H1 (cell line): ENCODE data around the gene ABI2. TPM values are rescaled to one million over a fixed set of nuclear protein-coding genes. Genes with fewer than 3 reads are reported as not detected.

ENCODE experiments used
- CTCF ChIA-PET: fragments of 300-600 bp; sonication (Branson Sonifier 250); formaldehyde crosslinking; loops from one replicate; lab custom pipeline; 2021; ENCODE audit not compliant: partially characterized antibody; lab: Charles Lee
- POLR2A ChIA-PET: fragments of 300-600 bp; sonication (Branson Sonifier 250); formaldehyde crosslinking; loops from one replicate; lab custom pipeline; 2021; ENCODE audit warnings: inconsistent platforms; ENCODE audit not compliant: partially characterized antibody; lab: Charles Lee
- DNase-seq, 2 experiments: peaks; one replicate each; pipeline versions ENCODE4 v3.0.0 to v3.0.0-alpha.2; 2010 to 2022; ENCODE audit warnings: low spot score in 2 of 2, low read depth in 1 of 2, mixed read lengths in 1 of 2
- FAIRE-seq: peaks from 2 replicates; lab custom pipeline; 2011; peaks lifted over from hg19 to GRCh38; lab: Jason Lieb, UNC
- H2AFZ ChIP-seq: 2 replicates; pipeline ENCODE4 v1.8.1; 2012; ENCODE audit warnings: low read length, inconsistent platforms
- H2AK5ac ChIP-seq: 2 replicates; pipeline ENCODE4 v1.6.1; 2013; ENCODE audit warnings: low read depth, low read length
- H2BK120ac ChIP-seq: replicated peaks from 2 replicates; pipeline ENCODE3; 2013; ENCODE audit warnings: low read depth, low read length, inconsistent platforms
- H2BK12ac ChIP-seq: 2 replicates; pipeline ENCODE4 v1.6.1; 2013; ENCODE audit warnings: low read depth, low read length
- H2BK15ac ChIP-seq: 2 replicates; pipeline ENCODE4 v1.6.1; 2013; ENCODE audit warnings: low read length
- H2BK20ac ChIP-seq: 2 replicates; pipeline ENCODE4 v1.6.1; 2013; ENCODE audit warnings: low read length
- H2BK5ac ChIP-seq: 2 replicates; pipeline ENCODE4 v1.6.1; 2013; ENCODE audit warnings: low read depth, low read length
- H3K14ac ChIP-seq: 2 replicates; pipeline ENCODE4 v1.6.1; 2013; ENCODE audit warnings: inconsistent platforms; ENCODE audit not compliant: insufficient read length
- H3K18ac ChIP-seq: 2 replicates; pipeline ENCODE4 v1.6.1; 2013; ENCODE audit warnings: low read length; ENCODE audit errors: extremely low read depth
- H3K23ac ChIP-seq: 2 replicates; pipeline ENCODE4 v1.6.1; 2013; ENCODE audit warnings: inconsistent platforms; ENCODE audit not compliant: insufficient read length
- H3K23me2 ChIP-seq: 2 replicates; pipeline ENCODE4 v1.6.1; 2013; ENCODE audit warnings: low read depth, low read length
- H3K27ac ChIP-seq: 2 replicates; pipeline ENCODE4 v1.6.1; 2011; ENCODE audit warnings: low read depth, low read length, inconsistent platforms
- H3K27me3 ChIP-seq, 4 experiments: replicated peaks in 1 of 4; 1 replicate in 1 of 4; 2 replicates in 3 of 4; pipeline versions ENCODE4 v1.6.1 to v1.8.1; 2011 to 2013; ENCODE audit warnings: low read length in 3 of 4, mild to moderate bottlenecking in 3 of 4, inconsistent platforms in 2 of 4, mixed read lengths in 2 of 4, moderate library complexity in 1 of 4; ENCODE audit not compliant: control insufficient read depth in 3 of 4, insufficient read depth in 3 of 4; ENCODE audit errors: extremely low read depth in 1 of 4
- H3K36me3 ChIP-seq, 4 experiments: 2 replicates each; pipeline versions ENCODE4 v1.6.1 to v1.8.1; 2011 to 2013; ENCODE audit warnings: mild to moderate bottlenecking in 4 of 4, low read length in 3 of 4, moderate library complexity in 2 of 4, control low read depth in 1 of 4, inconsistent platforms in 1 of 4; ENCODE audit not compliant: insufficient read depth in 4 of 4, control insufficient read depth in 2 of 4
- H3K4ac ChIP-seq: replicated peaks from 2 replicates; pipeline ENCODE3; 2013; ENCODE audit warnings: low read length, low read depth, mixed read lengths, inconsistent platforms; ENCODE audit not compliant: insufficient read length
- H3K4me1 ChIP-seq, 4 experiments: replicated peaks in 1 of 4; 1 replicate in 1 of 4; 2 replicates in 3 of 4; pipeline versions ENCODE4 v1.6.1 to v1.8.1; 2011 to 2013; ENCODE audit warnings: low read length in 3 of 4, inconsistent platforms in 2 of 4, mixed read lengths in 1 of 4; ENCODE audit not compliant: insufficient read depth in 4 of 4, control insufficient read depth in 3 of 4
- H3K4me2 ChIP-seq, 2 experiments: 2 replicates each; pipeline versions ENCODE4 v1.6.1 to v1.8.1; 2011 to 2013; ENCODE audit warnings: low read depth in 2 of 2, low read length in 2 of 2, control low read depth in 1 of 2, inconsistent platforms in 1 of 2, mild to moderate bottlenecking in 1 of 2; ENCODE audit not compliant: insufficient read depth in 1 of 2
- H3K4me3 ChIP-seq, 4 experiments: fragments of 200-600, 300-600 bp in 1 of 4; sonication (generic), shearing (Covaris generic), sonication (Bioruptor Twin) in 1 of 4; 2 replicates each; pipeline versions ENCODE4 v1.5.1 to v1.8.1; 2011 to 2016; ENCODE audit warnings: low read length in 4 of 4, low read depth in 3 of 4, control low read depth in 2 of 4, inconsistent platforms in 2 of 4, mild to moderate bottlenecking in 2 of 4, mixed read lengths in 1 of 4, moderate library complexity in 1 of 4; ENCODE audit not compliant: insufficient read depth in 2 of 4; ENCODE audit errors: extremely low read depth in 1 of 4
- H3K56ac ChIP-seq: replicated peaks from 2 replicates; pipeline ENCODE3; 2013; ENCODE audit warnings: low read depth, mild to moderate bottlenecking, mixed read lengths, low read length, inconsistent platforms; ENCODE audit not compliant: insufficient read length
- H3K79me1 ChIP-seq: 2 replicates; pipeline ENCODE4 v1.6.1; 2013; ENCODE audit warnings: low read depth, low read length, control low read depth
- H3K79me2 ChIP-seq, 2 experiments: 2 replicates each; pipeline versions ENCODE4 v1.6.1 to v1.8.1; 2012 to 2013; ENCODE audit warnings: low read length in 2 of 2, mild to moderate bottlenecking in 2 of 2, inconsistent platforms in 1 of 2; ENCODE audit not compliant: insufficient read depth in 2 of 2, control insufficient read depth in 1 of 2
- H3K9ac ChIP-seq, 4 experiments: replicated peaks in 1 of 4; 1 replicate in 1 of 4; 2 replicates in 3 of 4; pipeline versions ENCODE4 v1.6.1 to v1.8.1; 2011 to 2013; ENCODE audit warnings: low read depth in 3 of 4, low read length in 3 of 4, control low read depth in 2 of 4, mild to moderate bottlenecking in 2 of 4, moderate library complexity in 2 of 4, inconsistent platforms in 1 of 4; ENCODE audit errors: extremely low read depth in 1 of 4
- H3K9me3 ChIP-seq, 2 experiments: 2 replicates each; pipeline versions ENCODE4 v1.6.1 to v1.8.1; 2012 to 2013; ENCODE audit warnings: mild to moderate bottlenecking in 2 of 2, moderate library complexity in 2 of 2, control low read depth in 1 of 2, inconsistent platforms in 1 of 2, low read depth in 1 of 2, low read length in 1 of 2, mixed read lengths in 1 of 2; ENCODE audit not compliant: insufficient read depth in 2 of 2
- H4K20me1 ChIP-seq, 2 experiments: replicated peaks in 1 of 2; 2 replicates each; pipeline versions ENCODE3 to v1.8.1; 2011 to 2013; ENCODE audit warnings: inconsistent platforms in 2 of 2, low read length in 2 of 2, mild to moderate bottlenecking in 1 of 2; ENCODE audit not compliant: insufficient read depth in 2 of 2, control insufficient read depth in 1 of 2
- H4K5ac ChIP-seq: 2 replicates; pipeline ENCODE4 v1.6.1; 2013; ENCODE audit warnings: low read length, low read depth, mixed read lengths, inconsistent platforms; ENCODE audit not compliant: insufficient read length
- H4K8ac ChIP-seq: 2 replicates; pipeline ENCODE4 v1.8.0; 2013; ENCODE audit warnings: mild to moderate bottlenecking, moderate library complexity, low read length, inconsistent platforms; ENCODE audit not compliant: insufficient read depth; ENCODE audit errors: extremely low read depth
- H4K91ac ChIP-seq: replicated peaks from 2 replicates; pipeline ENCODE3; 2013; ENCODE audit warnings: low read length, mixed read lengths, inconsistent platforms; ENCODE audit not compliant: insufficient read length
- CEBPB ChIP-seq: IDR thresholded peaks from 2 replicates; pipeline ENCODE4 v1.6.1; 2012; ENCODE audit warnings: low read depth, low read length
- TAF7 ChIP-seq: optimal IDR thresholded peaks from 2 replicates; pipeline ENCODE3; 2011; ENCODE audit warnings: low read depth, mild to moderate bottlenecking, inconsistent platforms, low read length, moderate library complexity, borderline replicate concordance
- WGBS, 2 experiments: shearing (Covaris generic) in 1 of 2; methylation state at CpG; one replicate each; pipeline versions ENCODE4 v1.1.6 to v1.1.7; 2013 to 2015; ENCODE audit warnings: low lambda C conversion rate in 2 of 2, mixed read lengths in 2 of 2, inconsistent platforms in 1 of 2, low coverage in 1 of 2, missing lambda C conversion rate in 1 of 2; ENCODE audit not compliant: insufficient replicate concordance in 2 of 2, insufficient coverage in 1 of 2, insufficient read length in 1 of 2; ENCODE audit errors: extremely low coverage in 1 of 2, missing lambda C conversion rate in 1 of 2; 5-methylcytosine and 5-hydroxymethylcytosine counted together
- polyA plus RNA-seq, 7 experiments: library from polyadenylated mRNA; depleted of rRNA in 3 of 7; stranded (reverse) in 5 of 7; unstranded in 2 of 7; fragments of >200 nt in 5 of 7; fragments of 200-250 nt in 2 of 7; gene quantifications; 1 replicate in 5 of 7; 2 replicates in 1 of 7; 4 replicates in 1 of 7; pipeline versions ENCODE4 v1.2.1 to v1.2.3, GENCODE V29; 2011 to 2013; ENCODE audit warnings: missing spikeins in 2 of 7, mixed read lengths in 2 of 7
- total RNA-seq: library from RNA; stranded (reverse); fragmentation: NEBNext Ultra II Directional; extraction: Animal tissue kit (Norgen Biotek cat#: 25700); gene quantifications from 2 replicates; pipeline ENCODE4 v1.2.1, GENCODE V29; 2021

Gene ABI2
- total and polyA plus RNA-seq, 2 of the 8 experiments (the other 6 are each of a cell fraction or from before 2014, with no cell fraction given): 62.3 to 118 TPM

- Histone ChIP-seq H3K4ac (no peak overlapping the region), H2BK15ac (no peak overlapping the region), H2AK5ac (no peak overlapping the region), H3K23ac (no peak overlapping the region), H4K8ac (no peak overlapping the region), H4K20me1 (no peaks in the 10 kb centered on the region), H3K4me1 (no peaks in the 10 kb centered on the region), H3K27ac (no peak overlapping the region), H2BK120ac (no peak overlapping the region), H3K79me1 (no peaks in the 10 kb centered on the region), H3K14ac (no peak overlapping the region), H3K4me2 (no peak overlapping the region), H4K91ac (no peak overlapping the region), H3K18ac (no peak overlapping the region), H3K9me3 (no peaks in the 10 kb centered on the region), H3K36me3 (peaks cover 0 to 9% (median 6%) of the 10 kb centered on the region in 4 experiments; a peak in 5 of 8 replicates), H3K56ac (no peak overlapping the region), H2BK12ac (no peak overlapping the region), H3K79me2 (no peaks in the 10 kb centered on the region), H3K9ac (no peak overlapping the region), H3K27me3 (peaks cover 0 to 1% (median 0%) of the 10 kb centered on the region in 4 experiments; a peak in 1 of 7 replicates), H4K5ac (no peak overlapping the region), H2BK20ac (no peak overlapping the region), H3K23me2 (no peaks in the 10 kb centered on the region), H2BK5ac (no peak overlapping the region), H2AFZ (no peak overlapping the region), H3K4me3 (no peak overlapping the region)
- ChIA-PET POLR2A (no interaction called here), CTCF (interaction anchor here (1.4 to 4.8 kb wide), 4 partner anchors 8 to 353 kb away, joined by 3 to 25 read pairs (median 6); no protein-coding TSS in a partner anchor)
- WGBS, 2 experiments: 96% methylated on average over 1 of the region's 1 CpG; no CpG with 5 or more reads in 1 of the 2 experiments
- no peak for DNase-seq
- no peak for TF ChIP-seq TAF7
- TF ChIP-seq CEBPB: peak; percentile 71; the same call in 1 of the 2 replicates
- FAIRE-seq: no peak
Measured at GRCh38 chr2:203462308-203462707, 134.1 kb downstream of the ABI2 start.
